Islet of Langerhans (tissue), 1 donor: Measurements from ENCODE around the gene HCK.
"Not testable (repeated sequence)": the region's sequence is repeated elsewhere in the genome, so short reads cannot be mapped to it uniquely, and the experiment has no call there.

Source experiments
- FAIRE-seq: peaks from one replicate; lab custom pipeline; 2011; peaks lifted over from hg19 to GRCh38; lab: Jason Lieb, UNC

The HCK gene

DNA sequence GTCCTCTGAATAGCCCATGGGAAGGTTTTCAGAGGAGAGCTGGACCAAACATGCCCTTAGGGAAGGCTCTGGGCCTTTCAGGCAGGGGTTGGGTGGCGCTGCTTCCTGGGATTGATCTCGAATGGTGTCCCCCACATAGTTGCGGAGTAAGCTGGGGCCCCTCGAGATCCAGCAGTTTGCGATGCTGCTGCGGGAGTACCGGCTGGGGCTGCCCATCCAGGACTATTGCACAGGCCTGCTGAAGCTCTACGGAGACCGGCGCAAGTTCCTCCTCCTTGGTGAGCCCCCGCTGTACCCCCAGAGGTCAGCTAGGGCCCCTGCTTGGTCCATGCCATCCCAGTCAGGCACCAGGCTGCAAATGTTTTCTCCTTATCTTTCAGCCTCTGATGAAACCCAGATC lies 22.5 kb upstream of the HCK start:
- no peak for FAIRE-seq

DNA sequence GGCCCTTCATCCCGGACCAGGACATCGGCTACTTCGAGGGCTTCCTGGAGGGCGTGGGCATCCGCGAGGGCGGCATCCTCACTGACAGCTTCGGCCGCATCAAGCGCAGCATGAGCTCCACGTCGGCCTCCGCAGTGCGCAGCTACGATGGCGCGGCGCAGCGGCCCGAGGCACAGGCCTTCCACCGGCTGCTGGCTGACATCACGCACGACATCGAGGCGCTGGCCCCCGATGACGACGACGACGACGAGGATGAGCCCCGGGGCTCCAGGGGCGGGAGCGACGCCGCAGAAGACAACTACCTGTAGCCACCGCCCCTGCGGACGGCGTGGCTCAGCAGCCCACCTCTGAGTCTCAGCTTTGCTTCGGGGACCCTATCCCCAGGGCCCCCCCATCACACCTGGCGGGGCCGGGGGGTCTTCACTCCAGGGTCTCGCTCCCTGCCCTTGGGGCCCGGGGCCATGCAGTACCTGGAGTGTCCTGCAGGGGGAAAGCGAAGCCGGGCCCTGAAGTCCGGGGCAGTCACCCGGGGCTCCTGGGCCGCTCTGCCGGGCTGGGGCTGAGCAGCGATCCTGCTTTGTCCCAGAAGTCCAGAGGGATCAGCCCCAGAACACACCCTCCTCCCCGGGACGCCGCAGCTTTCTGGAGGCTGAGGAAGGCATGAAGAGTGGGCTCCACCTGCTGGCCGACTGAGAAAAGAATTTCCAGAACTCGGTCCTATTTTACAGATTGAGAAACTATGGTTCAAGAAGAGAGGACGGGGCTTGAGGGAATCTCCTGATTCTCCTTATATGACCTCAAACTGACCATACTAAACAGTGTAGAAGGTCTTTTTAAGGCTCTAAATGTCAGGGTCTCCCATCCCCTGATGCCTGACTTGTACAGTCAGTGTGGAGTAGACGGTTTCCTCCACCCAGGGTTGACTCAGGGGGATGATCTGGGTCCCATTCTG lies 20.8 kb upstream of the HCK start:
- FAIRE-seq: no peak

DNA sequence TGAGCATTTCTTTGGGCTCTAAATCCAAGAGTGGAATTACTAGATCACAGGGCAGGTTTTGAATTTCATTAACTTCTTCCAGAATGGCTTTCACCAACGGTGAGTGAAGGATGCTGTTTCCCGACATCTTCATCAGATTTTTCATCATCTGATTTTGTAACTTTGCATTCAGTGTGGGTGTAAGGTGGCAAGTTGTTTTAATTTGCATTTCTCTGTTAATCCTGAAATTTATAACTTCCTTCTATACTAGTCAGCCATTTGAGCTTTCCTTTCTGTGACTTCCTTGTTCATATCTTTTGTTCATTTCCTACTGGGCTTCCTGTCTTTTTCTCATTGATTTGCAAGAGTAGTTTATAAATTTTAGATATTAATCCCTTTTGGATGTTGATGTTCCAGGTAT lies 18.7 kb upstream of the HCK start:
- FAIRE-seq: no peak

DNA sequence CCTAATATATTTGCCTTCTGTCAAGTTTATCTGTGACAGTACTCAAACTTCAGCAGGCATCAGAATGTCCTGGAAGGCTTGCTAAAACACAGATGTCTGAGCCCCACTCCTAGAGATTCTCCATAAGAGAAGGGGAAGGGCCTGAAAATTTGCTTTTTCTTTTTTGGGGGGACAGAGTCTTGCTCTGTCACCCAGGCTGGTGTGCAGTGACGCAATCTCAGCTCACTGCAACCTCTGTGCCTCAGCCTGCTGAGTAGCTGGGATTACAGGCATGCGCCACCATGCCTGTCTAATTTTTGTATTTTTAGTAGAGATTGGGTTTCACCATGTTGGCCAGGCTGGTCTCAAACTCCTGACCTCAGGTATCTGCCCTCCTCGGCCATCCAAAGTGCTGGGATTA lies 18.3 kb upstream of the HCK start:
- not testable (repeated sequence) for FAIRE-seq

DNA sequence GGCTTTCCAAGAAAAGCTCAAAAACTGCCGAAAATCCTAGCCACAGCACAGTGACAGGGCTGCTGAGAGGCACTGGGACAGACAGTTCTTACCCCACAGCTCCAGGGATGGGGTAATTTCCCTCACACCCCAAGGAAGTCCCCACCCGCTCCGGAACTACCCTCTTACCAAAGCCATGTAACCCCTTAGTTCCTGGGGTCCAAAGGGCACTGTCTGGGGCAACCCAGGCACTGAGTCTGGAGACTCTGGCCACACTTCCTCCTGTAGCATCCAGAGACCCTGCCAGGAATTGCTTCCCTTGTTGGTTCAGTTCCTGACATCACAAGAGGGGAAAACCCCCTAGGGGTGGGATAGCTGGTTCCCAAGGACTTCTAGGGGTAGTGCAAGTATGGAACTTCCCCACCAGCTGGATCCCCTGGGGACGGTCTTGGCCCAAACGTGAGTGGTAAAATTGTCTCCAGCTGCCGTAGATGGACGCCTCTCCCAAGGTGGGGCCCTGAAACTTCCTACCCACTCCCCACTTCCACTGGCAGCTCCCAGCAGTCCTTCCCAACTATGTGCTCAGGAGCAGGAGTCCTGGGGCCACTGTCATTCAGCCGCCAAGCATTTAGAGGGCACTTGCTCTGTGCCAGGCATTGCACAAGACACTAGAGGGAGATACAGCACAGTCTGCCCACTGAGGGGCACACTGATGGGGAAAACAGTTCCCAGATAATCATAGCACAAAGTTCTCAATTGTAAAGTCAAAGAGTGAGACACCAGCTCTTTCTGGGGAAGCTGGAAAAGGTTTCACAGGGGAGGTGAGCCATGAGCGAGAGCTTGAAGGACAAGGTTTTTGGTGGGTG lies 17.2 kb upstream of the HCK start:
- no peak for FAIRE-seq

DNA sequence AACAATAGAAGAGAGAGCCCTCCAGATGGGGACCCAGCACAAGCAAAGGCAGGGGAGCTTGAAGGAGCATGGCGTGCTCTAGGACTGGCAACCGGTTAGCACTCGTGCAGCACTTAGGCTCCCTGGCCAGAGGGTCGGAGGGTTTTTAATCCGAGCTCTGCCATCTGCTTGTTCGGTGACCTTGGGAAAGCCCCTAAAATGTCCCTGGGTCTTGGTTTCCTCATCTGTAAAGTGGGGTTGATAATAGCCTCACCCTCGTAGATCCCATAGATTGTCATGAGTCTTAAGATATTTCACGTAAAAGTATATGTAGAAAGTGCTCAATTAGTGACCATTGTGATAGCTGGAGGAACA lies 16.6 kb upstream of the HCK start:
- FAIRE-seq: no peak

DNA sequence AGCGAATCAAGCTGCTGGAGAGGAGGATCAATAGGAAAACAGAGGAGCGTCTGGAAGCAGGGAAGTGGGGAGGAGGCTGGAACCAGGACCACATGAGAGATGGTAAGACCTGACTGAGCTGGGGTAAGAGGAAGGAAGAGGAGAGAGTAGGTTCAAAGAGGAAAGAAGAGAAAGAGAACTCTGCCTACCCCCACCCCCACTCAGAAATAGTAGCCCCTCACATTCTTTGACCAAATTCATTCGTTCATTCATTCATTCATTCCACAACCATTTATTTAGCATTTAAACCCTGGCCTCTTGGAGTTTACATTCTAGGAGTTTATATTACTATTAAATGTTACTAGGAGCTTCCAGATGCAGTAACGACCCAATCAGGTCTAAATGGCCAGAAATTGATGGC lies 15.8 kb upstream of the HCK start:
- no peak for FAIRE-seq

DNA sequence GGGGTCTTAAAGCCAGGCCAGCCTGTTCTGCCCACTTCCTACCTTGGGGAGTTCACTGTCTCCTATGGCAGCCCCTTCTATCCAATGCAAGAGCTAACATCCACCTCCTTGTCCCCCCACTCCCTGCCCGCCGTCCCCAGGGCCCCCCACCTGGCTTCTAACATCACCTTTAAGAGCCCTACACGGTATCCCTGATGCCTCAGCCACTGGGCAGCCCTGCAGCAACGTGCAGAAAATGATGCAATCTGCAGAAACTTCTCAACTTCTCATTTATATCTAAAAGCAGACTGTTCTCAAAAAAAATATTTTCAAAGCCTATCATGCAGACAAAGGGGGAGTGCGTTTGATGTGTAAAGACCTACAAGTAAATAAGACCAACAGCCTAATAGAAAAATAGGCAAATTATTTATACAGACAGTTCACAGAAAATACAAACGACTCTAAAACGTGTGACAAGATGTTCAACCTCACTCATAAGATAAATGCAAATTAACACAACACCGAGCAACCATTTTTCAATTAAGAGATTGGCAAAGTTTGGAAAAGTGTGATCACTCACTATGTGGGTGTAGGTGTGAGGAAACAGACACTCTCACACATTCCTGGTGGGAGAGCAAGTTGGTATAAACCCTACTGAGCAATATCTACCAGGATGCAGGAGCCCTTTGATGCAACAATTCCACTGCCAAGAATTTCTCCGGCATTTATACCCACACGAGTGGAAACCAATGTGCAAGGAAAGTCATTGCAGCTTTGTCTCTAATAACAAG lies 15.1 kb upstream of the HCK start:
- no peak for FAIRE-seq

DNA sequence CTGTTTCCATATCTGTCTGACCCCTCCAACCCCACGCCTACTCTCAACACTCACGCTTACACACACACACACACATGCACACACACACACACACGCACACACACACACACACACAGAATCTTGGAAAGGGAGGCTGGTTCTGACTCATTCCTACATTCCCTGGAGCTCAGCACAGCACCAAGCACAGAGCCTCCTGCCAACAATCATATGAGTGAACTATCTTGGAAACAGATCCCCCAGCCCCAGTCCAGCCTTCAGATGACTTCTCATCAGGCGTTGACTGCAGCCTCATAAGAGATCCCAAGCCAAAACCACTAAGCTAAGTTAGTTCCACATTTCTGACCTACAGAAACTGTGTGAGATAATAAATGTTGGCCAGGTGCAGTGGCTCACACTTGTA lies 14.1 kb upstream of the HCK start:
- no peak for FAIRE-seq

DNA sequence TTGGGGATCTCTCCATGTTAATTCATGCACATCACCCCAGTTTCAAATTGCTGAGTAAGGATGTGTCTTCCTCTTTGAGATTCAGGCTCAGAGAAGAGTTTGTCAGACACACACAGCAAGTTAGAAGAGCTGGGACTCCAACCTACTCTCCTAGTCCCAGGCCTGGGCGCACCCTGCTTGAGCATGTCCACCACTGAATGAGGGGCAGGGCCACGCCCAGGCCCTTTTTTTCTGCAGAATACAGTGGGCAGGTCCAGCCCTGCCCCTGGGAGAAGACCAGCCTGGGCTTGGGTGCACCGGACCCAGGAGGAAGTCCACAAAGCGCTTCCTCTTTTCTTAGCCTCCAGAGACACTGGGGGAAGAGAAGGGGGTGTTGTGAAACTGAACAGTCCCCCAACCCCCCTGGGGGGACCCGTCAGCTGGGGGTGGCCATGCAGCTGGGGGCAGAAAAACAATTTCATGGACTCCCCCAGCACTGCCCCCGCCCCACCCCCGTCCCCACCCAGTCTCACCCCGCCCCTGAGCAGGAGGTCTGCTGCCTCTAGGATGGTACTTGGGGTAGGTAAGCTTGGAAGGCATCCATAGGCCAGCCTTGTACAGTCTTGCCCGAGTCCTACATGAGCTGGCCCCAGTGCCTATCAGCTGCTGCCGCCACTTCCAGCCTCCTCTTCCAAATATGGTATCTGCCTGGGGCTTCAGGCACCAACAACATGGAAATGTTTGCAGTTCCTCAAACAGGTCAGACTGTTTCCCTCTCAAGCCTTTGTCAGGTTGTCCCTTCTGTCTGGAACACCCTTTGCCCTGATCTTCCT lies 11.7 kb upstream of the HCK start:
- no peak for FAIRE-seq

DNA sequence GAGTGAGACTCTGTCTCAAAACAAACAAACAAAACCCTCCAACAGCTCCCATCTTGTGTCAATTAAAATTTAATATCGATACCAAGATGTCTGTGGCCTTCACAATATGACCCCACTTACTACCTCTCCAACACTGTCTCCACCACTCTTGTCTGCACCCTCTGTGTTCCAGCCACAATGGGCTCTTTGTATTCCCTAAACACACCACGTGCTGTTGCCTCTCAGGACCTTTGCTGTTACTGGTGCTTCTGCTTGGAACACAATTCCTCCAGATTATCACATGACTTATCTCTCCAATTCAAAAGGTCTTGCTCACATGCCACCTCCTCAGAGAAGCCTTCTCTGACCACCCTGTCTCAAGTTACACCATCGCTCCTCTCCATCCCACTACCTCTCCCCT lies 6.0 kb upstream of the HCK start:
- no peak for FAIRE-seq

DNA sequence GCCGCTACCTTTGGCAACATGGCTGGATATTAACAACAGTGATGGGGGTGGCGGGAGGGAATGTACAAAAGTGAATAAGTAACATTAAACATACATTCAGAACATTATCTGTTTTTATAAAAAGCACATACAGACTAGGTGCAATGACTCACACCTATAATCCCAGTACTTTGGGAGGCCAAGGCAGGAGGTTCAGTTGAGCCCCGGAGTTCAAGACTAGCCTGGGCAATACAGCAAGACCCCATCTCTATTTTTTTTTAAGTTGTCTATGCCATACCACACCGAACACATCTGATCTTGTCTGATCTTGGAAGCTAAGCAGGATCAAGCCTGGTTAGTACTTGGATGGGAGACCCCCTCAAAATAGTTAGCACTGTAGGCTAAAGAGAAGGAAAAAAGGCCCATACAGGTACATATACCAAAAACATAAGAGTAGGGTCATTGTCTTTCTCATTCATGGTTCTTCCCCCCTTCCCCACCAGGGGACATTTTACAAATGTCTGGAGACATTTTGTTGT lies 1.7 kb upstream of the HCK start:
- no peak for FAIRE-seq

DNA sequence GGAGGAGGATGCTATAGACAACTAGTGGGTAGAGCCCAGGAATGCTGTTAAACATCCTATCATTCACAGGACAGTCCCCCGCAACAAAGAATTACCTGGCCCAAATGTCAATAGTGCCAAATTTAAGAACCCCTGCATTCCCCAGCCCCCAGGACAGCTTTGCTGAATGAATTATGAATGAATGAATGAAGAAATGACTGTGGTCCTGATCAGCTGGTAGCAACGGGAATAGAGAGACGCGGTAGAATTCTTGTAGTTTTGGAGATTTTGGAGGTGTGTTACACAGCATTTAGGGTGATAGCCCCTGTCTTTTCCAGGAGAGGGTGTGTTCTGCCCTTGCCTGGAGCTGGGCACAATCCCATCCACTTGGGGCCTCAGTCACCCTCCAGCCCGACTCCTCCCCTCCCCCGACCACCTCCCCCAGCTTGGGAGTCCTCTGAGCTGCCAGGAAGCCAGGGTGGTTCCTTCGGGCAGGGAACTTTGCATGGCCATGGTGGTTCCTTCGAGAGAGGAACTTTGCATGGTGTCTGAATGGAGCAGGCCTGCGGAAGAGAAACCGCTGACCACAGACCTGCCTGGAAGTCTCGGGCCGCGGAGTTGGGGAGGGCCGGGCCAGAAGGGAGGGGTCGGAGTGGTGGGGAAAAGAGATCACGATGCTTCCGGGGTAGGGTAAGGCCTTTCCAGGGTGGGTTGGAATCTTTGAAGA lies 1.0 kb upstream of the HCK start:
- FAIRE-seq: no peak

DNA sequence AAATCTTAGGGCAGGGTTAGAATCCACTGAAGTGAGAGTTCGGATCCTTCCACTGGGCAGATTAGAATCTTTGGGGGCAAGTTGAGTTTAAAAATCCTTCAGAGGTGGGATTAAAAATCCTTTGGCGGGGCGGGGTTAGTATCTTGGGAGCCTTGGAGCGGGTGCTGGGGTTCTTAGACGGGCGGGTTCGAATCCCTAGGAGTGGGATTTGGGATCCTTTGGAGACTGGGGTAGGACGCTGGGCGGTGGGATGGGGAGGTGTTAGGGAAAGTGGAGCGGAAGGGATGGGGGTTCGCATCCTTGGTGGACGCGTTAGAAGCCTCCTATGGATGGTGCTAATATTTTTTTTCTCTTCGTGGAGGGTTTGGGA lies 337 bp upstream of the HCK start:
- FAIRE-seq: no peak

DNA sequence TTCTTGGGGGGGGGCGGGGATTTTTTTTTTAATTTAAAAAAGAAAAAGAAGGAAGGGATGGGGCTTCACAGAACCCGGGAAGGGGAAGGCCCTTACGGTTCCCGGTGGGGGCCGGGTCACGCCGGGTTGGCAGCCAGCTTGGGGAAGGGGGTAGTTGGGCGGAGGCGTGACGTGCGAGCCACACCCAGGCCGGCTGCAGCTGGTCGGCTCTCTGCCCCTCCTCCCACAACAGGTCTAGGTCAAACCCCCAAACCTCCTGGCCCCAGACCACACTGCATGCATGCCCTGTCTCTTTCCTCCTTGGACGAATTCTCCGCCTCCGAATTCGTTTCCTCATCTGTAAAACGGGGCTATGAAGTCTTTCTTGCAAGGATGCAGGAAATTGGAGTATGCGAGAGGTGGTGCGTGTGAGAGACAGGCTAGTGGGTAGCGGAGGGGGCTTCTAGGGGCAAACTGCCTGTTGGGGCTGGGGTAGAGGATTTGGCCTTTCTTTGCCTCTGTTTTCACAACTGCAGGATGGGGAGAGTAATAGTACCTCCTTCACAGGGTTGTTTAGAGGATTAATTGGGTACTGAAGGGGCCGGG lies 828 bp downstream of the HCK start:
- FAIRE-seq: no peak

DNA sequence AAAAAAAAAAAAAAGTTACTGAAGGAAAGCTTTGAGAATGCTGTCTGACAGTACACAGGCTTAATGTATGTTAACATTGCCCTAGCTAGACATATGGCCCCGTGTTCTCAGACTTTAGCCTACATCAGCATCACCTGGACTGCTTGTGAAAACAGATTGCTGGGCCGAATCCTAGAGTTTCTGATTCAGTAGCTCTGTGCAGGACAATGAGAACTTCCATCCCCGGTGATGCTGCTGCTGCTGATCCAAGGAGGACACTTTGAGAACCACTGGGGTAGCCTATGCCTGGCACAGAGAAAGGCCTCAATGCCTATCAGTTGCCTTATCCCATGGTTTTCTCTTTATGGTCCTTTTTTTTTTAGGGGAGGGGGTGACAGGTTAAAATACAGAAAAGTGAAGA lies 1.6 kb downstream of the HCK start:
- FAIRE-seq: no peak

DNA sequence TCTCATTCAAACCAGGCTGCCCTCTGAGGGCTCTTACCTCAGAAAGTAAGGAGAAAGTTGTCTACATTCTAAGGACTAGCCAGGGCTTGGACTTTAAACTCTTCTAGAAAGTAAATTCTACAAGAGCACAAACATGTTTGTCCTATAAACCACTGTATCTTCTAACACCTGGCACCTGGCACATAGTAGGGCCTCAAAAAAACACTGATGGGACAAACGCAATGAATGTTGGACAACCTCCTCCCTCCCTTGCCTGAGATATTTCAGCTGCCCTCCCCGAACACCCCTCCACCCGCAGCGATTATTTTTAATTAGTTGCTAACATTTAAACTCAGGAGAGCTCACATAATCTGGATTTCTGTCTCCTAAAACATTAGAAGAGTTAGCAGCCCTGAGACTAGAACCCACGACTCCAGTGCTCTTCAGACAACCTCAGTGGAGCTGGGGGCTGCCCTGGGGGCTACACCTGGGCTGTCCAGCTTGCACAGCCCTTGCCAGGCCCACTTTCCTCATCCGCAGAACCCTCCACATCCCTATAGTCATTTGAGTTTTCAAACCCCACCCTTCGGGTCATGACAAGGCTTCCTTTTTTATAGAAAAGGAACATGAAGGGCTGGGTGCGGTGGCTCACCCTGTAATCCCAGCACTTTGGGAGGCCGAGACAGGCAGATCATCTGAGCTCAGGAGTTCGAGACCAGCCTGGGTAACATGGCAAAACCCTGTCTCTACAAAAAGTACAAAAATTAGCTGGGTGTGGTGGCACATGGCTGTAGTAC lies 4.9 kb downstream of the HCK start:
- FAIRE-seq: no peak

DNA sequence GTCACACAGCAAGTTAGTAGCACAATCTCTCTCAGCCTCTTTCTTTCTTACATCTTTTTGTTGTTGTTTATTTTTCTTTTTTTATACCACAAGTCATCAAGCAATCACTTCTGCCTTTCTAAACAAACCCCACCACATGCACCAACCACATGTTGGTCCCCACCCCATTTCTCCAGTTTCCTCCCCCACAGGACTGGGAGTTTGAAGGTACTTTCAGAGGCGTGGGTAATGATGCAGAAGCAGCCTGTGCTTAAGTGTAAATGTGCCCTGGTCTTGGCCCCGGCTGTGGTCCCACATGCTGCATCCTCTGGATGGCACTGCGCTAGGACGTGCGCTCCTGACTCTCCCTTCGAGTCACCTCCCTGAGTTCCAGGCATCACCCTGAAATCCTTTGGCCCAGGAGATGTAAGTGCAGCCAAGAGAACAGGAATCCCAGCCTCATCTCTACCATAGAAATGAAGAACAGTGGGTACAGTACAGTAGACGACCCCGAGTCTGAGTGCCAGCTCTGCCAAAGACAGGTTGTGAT lies 5.7 kb downstream of the HCK start:
- no peak for FAIRE-seq

DNA sequence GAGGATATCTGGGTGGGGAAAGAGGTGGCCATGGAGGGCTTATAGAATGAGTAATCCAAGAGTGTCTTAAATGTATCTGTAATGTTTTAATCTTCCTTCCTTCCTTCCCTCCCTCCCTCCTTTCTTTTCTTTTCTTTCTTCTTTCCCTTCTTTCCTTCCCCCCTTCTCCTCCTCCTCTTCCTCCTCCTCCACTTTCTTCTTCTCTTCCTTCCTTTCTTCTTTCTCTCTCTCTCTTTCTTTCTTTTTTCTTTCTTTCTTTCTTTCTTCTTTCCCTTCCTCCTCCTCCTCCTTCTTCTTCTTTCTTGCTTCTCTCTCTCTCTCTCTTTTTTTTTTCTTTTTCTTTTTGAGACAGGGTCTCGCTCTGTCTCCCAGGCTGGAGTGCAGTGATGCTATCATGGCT lies 7.1 kb downstream of the HCK start:
- no peak for FAIRE-seq

DNA sequence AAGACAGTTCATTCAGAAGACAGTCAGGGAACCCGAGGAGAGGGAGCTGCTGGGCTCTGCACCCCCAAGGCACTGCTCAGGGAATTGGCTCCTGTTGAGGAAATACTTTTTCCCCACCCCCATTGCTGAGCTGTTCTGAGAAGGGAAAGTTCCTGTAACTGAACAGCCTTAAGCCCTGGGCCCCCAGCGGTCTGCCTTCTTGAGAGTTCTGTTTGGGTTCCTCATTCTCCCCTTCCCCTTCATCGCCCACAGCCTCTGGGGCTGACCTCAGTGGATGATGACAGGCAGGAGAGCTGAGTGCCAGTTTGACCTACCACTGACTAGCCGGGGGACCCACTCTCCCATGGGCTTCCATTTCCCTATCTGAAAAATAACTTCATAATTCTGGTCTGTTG lies 10.7 kb downstream of the HCK start:
- FAIRE-seq: no peak
